HG02981 (cell line): ENCODE data around the gene PHETA1.
"Not testable (repeated sequence)": the region's sequence is repeated elsewhere in the genome, so short reads cannot be mapped to it uniquely, and the experiment has no call there.

Source experiments
- ATAC-seq: cut with Tn5 transposase; IDR thresholded peaks from one replicate; pipeline ENCODE4 v1.9.1; 2021; ENCODE audit warnings: mild to moderate bottlenecking, moderate library complexity; ENCODE audit not compliant: unreplicated experiment

The PHETA1 gene

GRCh38 chr12:111405859-111406473, 37.1 kb upstream of the PHETA1 start, which contains the start of gene SH2B3:
Gene SH2B3, plus strand, starts transcription at chr12:111405923. Its CDS starts 12,223 bp downstream, at chr12:111418146.
- no peak for ATAC-seq

GRCh38 chr12:111405149-111405858, 36.4 kb upstream of the PHETA1 start:
- peak; percentile 54 for ATAC-seq

GRCh38 chr12:111404362-111405148, 35.7 kb upstream of the PHETA1 start:
- ATAC-seq, result no peak

- ATAC-seq, result not testable (repeated sequence)
Observed at GRCh38 chr12:111402490-111402824, 33.6 kb upstream of the PHETA1 start.

- ATAC-seq, result no peak
Observed at GRCh38 chr12:111401167-111401605, 32.3 kb upstream of the PHETA1 start.

GRCh38 chr12:111399741-111400404, 31.0 kb upstream of the PHETA1 start:
- ATAC-seq, result not testable (repeated sequence)

GRCh38 chr12:111398530-111398929, 29.6 kb upstream of the PHETA1 start:
- ATAC-seq, result no peak

GRCh38 chr12:111396726-111397445, 28.0 kb upstream of the PHETA1 start:
- ATAC-seq, result peak; percentile 48

GRCh38 chr12:111396271-111396670, 27.4 kb upstream of the PHETA1 start:
- not testable (repeated sequence) for ATAC-seq

GRCh38 chr12:111395336-111396187, 26.7 kb upstream of the PHETA1 start:
- no peak for ATAC-seq

- ATAC-seq, result no peak
Observed at GRCh38 chr12:111394480-111394879, 25.6 kb upstream of the PHETA1 start.

- no peak for ATAC-seq
Observed at GRCh38 chr12:111393700-111394300, 24.9 kb upstream of the PHETA1 start.

GRCh38 chr12:111390910-111391309, 22.0 kb upstream of the PHETA1 start:
- ATAC-seq, result no peak

GRCh38 chr12:111389635-111390034, 20.7 kb upstream of the PHETA1 start:
- no peak for ATAC-seq

- no peak for ATAC-seq
Observed at GRCh38 chr12:111387747-111388323, 18.9 kb upstream of the PHETA1 start.

- no peak for ATAC-seq
Observed at GRCh38 chr12:111386885-111387284, 18.0 kb upstream of the PHETA1 start.

- ATAC-seq, result no peak
Observed at GRCh38 chr12:111384596-111384995, 15.7 kb upstream of the PHETA1 start.

- ATAC-seq, result no peak
Observed at GRCh38 chr12:111379942-111380554, 11.2 kb upstream of the PHETA1 start.
